Stimulated activated naive CD4-positive, alpha-beta T cell treated with Interleukin-2 at 50 U/mL for 16 hours (primary cell): ENCODE measurements around the gene HTR3D.
"Not testable (repeated sequence)": the region's sequence is repeated elsewhere in the genome, so short reads cannot be mapped to it uniquely, and the experiment has no call there.

Source experiments
- DNase-seq: peaks from one replicate; lab custom pipeline; 2025; lab: John Stamatoyannopoulos, UW

HTR3D gene

DNA sequence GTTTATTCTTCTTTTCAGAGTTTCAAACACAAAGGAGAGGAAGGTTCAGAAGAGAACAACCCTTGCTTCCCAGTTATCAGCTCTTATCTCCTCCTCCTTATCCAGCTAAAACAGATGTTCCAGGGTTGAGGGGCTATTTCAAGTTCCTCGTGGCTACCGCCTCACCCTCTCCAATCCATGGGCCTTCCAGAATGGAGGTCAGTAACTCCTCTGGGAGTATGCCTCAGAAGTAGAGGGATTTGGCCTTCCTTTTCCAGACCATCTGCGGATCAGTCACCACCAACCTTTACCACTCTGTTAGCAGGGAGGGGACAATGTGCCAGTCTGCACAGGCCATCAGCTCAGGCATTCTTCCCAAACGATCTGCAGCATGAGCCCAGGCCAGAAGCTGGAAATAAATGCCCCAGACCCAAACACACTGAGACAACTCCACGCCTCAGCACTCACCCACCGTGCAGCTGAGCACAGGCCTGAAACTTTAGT lies 36.1 kb downstream of the HTR3D start:
- no peak for DNase-seq

GRCh38 chr3:184068344-184068743 lies 36.8 kb downstream of the HTR3D start:
- no peak for DNase-seq

GRCh38 chr3:184071142-184071541 lies 39.6 kb downstream of the HTR3D start:
- DNase-seq: not testable (repeated sequence)

- DNase-seq: no peak
Measured at GRCh38 chr3:184073621-184074020, 42.1 kb downstream of the HTR3D start.

DNA sequence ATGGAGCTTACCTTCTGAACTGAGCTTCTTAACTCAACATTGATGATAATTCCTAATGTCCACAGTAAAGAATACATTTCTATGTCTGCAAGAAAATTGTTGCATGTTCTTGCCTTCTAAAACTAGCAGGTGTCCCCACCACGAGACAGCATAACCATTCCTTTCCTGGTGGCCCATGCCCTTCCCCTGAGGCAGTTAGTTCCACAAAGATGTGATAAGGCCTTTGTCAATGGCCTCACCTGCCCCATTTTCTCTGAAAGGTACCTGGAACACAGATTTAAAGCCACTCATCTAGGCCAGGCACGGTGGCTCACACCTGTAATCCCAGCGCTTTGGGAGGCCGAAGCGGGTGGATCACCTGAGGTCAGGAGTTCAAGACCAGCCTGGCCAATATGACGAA lies 44.4 kb downstream of the HTR3D start:
- DNase-seq: no peak

GRCh38 chr3:184077881-184078280 lies 46.3 kb downstream of the HTR3D start:
- no peak for DNase-seq

- no peak for DNase-seq
Measured at GRCh38 chr3:184078851-184079250, 47.3 kb downstream of the HTR3D start.

- DNase-seq: no peak
Measured at GRCh38 chr3:184081116-184081830, 49.7 kb downstream of the HTR3D start.

DNA sequence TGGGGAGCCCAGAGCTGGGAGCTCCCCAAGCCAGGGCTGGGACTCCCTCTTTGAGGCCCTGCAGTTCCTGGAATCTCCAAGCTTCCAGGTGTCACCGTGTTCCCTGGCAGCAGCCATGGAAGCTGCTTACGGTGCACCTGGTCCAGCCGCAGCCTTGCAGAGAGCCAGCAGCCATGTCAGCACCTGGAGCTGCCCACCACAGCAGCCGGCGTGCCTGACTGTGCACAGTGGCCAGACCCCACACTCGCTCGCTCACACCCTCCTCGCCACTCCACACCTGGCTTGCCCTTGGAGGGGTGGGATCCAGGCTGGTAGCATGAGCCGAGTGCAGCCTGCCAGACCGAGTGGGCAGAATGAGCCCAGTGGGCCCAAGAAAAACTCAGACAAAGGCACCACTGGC lies 50.5 kb downstream of the HTR3D start:
- no peak for DNase-seq

- DNase-seq: no peak
Measured at GRCh38 chr3:184082465-184082864, 50.9 kb downstream of the HTR3D start.

DNA sequence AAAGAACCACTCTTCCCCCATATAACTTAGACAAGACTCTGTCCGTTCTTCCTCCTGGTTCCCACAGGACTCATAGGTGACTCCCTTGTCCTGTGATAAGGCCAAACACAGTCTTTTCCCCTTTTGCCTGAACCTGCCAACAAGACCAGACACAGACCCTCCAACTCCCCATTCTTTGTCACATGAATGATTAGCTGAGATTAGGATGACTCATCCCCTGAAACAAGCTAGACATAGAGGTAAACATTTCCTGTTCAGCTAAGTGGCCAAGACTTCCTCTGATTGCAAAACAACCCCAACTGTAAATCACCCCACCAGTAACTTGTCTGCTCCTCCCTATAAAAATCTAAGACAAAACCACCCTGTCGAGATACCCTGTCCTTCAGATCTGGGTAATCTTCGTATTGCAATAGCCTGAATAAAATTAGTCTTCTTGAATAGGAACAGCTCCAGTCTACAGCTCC lies 53.9 kb downstream of the HTR3D start:
- DNase-seq: no peak
